ENCODE results near the gene HMCN1. TPM values are rescaled to one million over a fixed set of nuclear protein-coding genes. Genes with fewer than 3 reads are reported as not detected.

HMCN1 gene
- polyA plus RNA-seq, 1 donor from 2014 or later, result 0.66 TPM

GRCh38 chr1:186086583-186086982 lies 352.4 kb downstream of the HMCN1 start:
- Histone ChIP-seq H3K36me3 (ENCODE audit: insufficient read depth, low read length) (no peaks in the 10 kb centered on the region), H3K4me2 (ENCODE audit: low read length) (no peak overlapping the region), H3K4me3 (ENCODE audit: low read length) (no peak overlapping the region), H2AFZ (ENCODE audit: low read depth, low read length) (no peak overlapping the region), H3K79me2 (replicated peaks; ENCODE audit: insufficient read depth, low read length) (no peaks in the 10 kb centered on the region), H3K9ac (ENCODE audit: low read length) (no peak overlapping the region), H3K9me2 (ENCODE audit: insufficient read depth, low read length) (no peaks in the 10 kb centered on the region), H4K20me1 (ENCODE audit: insufficient read depth) (no peaks in the 10 kb centered on the region), H3F3A (ENCODE audit: insufficient read depth, low read length, poor library complexity, severe bottlenecking) (no peaks in the 10 kb centered on the region), H3K27ac (ENCODE audit: low read length) (no peak overlapping the region), H3K27me3 (ENCODE audit: insufficient read depth, low read depth, low read length) (no peaks in the 10 kb centered on the region), H3K9me3 (ENCODE audit: low read length) (no peaks in the 10 kb centered on the region)
- TF ChIP-seq POLR2AphosphoS5 (IDR thresholded peaks at IDR 0.05), result no peak
- TF ChIP-seq REST (IDR thresholded peaks at IDR 0.05; ENCODE audit: borderline replicate concordance), result no peak
- TF ChIP-seq EZH2 (IDR thresholded peaks at IDR 0.05; ENCODE audit: borderline replicate concordance, insufficient read depth, low read length, poor library complexity, severe bottlenecking), result no peak
- no peak for TF ChIP-seq EP300 (conservative IDR thresholded peaks at IDR 0.05; ENCODE audit: poor library complexity, severe bottlenecking)
- TF ChIP-seq MXI1 (conservative IDR thresholded peaks at IDR 0.05; ENCODE audit: poor library complexity, severe bottlenecking), result no peak
- TF ChIP-seq RAD21 (conservative IDR thresholded peaks at IDR 0.05), result no peak
- no peak for TF ChIP-seq SMC3 (conservative IDR thresholded peaks at IDR 0.05; ENCODE audit: poor library complexity)
- TF ChIP-seq CTCF (IDR thresholded peaks at IDR 0.05; ENCODE audit: poor library complexity, severe bottlenecking), result no peak
- no peak for TF ChIP-seq TAF1 (IDR thresholded peaks at IDR 0.05; ENCODE audit: low read depth)

- TF ChIP-seq POLR2AphosphoS5 (IDR thresholded peaks at IDR 0.05) (no peak), REST (IDR thresholded peaks at IDR 0.05; ENCODE audit: borderline replicate concordance) (no peak), MXI1 (conservative IDR thresholded peaks at IDR 0.05; ENCODE audit: poor library complexity, severe bottlenecking) (no peak), SMC3 (conservative IDR thresholded peaks at IDR 0.05; ENCODE audit: poor library complexity) (no peak), RAD21 (conservative IDR thresholded peaks at IDR 0.05) (no peak), EP300 (conservative IDR thresholded peaks at IDR 0.05; ENCODE audit: poor library complexity, severe bottlenecking) (no peak), CTCF (IDR thresholded peaks at IDR 0.05; ENCODE audit: poor library complexity, severe bottlenecking) (no peak), TAF1 (IDR thresholded peaks at IDR 0.05; ENCODE audit: low read depth) (no peak), EZH2 (IDR thresholded peaks at IDR 0.05; ENCODE audit: borderline replicate concordance, insufficient read depth, low read length, poor library complexity, severe bottlenecking) (no peak)
- Histone ChIP-seq H3K4me2 (ENCODE audit: low read length) (no peak overlapping the region), H3K9me2 (ENCODE audit: insufficient read depth, low read length) (no peaks in the 10 kb centered on the region), H3K27me3 (ENCODE audit: insufficient read depth, low read depth, low read length) (no peaks in the 10 kb centered on the region), H3K27ac (ENCODE audit: low read length) (no peak overlapping the region), H3K4me3 (ENCODE audit: low read length) (no peak overlapping the region), H4K20me1 (ENCODE audit: insufficient read depth) (no peaks in the 10 kb centered on the region), H3K9ac (ENCODE audit: low read length) (no peak overlapping the region), H3K9me3 (ENCODE audit: low read length) (no peaks in the 10 kb centered on the region), H3K79me2 (replicated peaks; ENCODE audit: insufficient read depth, low read length) (no peaks in the 10 kb centered on the region), H2AFZ (ENCODE audit: low read depth, low read length) (no peak overlapping the region), H3F3A (ENCODE audit: insufficient read depth, low read length, poor library complexity, severe bottlenecking) (no peaks in the 10 kb centered on the region), H3K36me3 (ENCODE audit: insufficient read depth, low read length) (no peaks in the 10 kb centered on the region)
Observed at GRCh38 chr1:186089940-186090339, 355.7 kb downstream of the HMCN1 start.
